Activated CD4-positive, alpha-beta memory T cell treated with anti-CD3 and anti-CD28 coated beads, Interleukin-2, amount 10 ng/mL, durations not matched to agents 7 days and 5 days (primary cell): ENCODE data around the gene SUCLA2. TPM values are rescaled to one million over a fixed set of nuclear protein-coding genes. Genes with fewer than 3 reads are reported as not detected.
"Not testable (repeated sequence)": the region's sequence is repeated elsewhere in the genome, so short reads cannot be mapped to it uniquely, and the experiment has no call there.

Source experiments
- CTCF ChIA-PET: fragments of 350-600 bp; sonication (Branson Sonifier 250); formaldehyde crosslinking; loops from one replicate; lab custom pipeline; 2021; ENCODE audit warnings: antibody characterized with exemption, inconsistent platforms; lab: Charles Lee
- POLR2A ChIA-PET: fragments of 350-600 bp; sonication (Branson Sonifier 250); formaldehyde crosslinking; loops from one replicate; lab custom pipeline; 2021; ENCODE audit warnings: antibody characterized with exemption; lab: Charles Lee
- DNase-seq: peaks from one replicate; pipeline ENCODE4 v3.0.0-alpha.2; 2020
- H3K27ac Mint-ChIP-seq: one replicate; pipeline ENCODE4 v1.8.0; 2021; ENCODE audit warnings: mild to moderate bottlenecking, mixed read lengths
- H3K27me3 Mint-ChIP-seq: one replicate; pipeline ENCODE4 v1.8.0; 2021; ENCODE audit warnings: mixed read lengths
- H3K36me3 Mint-ChIP-seq: one replicate; pipeline ENCODE4 v1.8.0; 2021; ENCODE audit warnings: low read depth, mixed read lengths
- H3K4me1 Mint-ChIP-seq: one replicate; pipeline ENCODE4 v1.8.0; 2021; ENCODE audit warnings: mixed read lengths
- H3K4me3 Mint-ChIP-seq: one replicate; pipeline ENCODE4 v1.8.0; 2021; ENCODE audit warnings: mild to moderate bottlenecking, mixed read lengths
- H3K9me3 Mint-ChIP-seq: one replicate; pipeline ENCODE4 v1.8.0; 2021; ENCODE audit warnings: mixed read lengths
- total RNA-seq, 2 experiments: library from RNA; stranded (reverse); gene quantifications; one replicate each; pipeline ENCODE4 v1.2.3, GENCODE V29; 2021

SUCLA2 gene
- total RNA-seq, 2 experiments from 2014 or later = 26.7 to 29.1 TPM

DNA sequence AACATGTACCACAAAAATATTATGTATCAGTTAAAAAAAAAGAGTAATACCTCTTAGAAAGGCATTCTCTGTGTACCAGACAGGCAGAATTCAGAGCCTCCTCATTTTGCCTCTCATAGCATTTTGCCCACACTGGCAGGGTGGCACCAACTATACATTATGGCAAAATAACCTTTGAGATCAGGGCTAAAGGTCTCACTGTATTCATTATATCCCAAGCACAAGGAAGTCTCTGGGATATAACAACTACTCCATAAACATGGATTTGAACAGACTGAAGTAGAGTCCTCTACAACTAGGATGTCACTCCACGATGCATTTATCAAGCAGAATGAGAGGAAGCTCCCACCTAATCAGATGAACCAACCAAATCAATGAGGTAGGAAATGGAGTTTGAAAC is 10.6 kb downstream of the SUCLA2 start:
- CTCF ChIA-PET = no interaction called here
- H3K4me1 Mint-ChIP-seq = no peaks in the 10 kb centered on the region
- POLR2A ChIA-PET = no interaction called here
- DNase-seq = no peak
- no peaks in the 10 kb centered on the region for H3K27me3 Mint-ChIP-seq
- no peak overlapping the region for H3K27ac Mint-ChIP-seq
- peaks cover 66% of the 10 kb centered on the region for H3K36me3 Mint-ChIP-seq
- H3K4me3 Mint-ChIP-seq = no peak overlapping the region
- no peaks in the 10 kb centered on the region for H3K9me3 Mint-ChIP-seq

DNA sequence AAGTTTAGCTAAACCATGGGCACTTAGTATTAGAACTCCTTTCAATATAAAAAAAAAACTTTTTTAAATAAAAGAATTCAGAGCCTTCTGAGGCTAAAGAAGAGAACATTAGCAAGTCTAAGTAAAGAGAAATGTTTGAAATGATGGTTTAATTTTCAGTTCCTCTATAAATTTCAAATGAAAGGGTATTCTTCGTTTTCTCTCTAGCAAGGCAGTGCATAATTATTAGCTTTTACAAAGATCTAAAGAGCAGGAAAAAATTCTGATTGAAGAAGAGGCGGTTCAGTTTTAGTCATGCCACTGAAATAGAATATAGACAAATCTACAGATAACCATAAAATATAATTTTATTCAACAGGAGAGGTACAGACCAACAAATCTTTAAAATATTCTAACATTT is 18.0 kb downstream of the SUCLA2 start:
- H3K4me3 Mint-ChIP-seq = no peak overlapping the region
- H3K36me3 Mint-ChIP-seq = peaks cover 62% of the 10 kb centered on the region
- H3K9me3 Mint-ChIP-seq = peaks cover 5% of the 10 kb centered on the region
- no peak for DNase-seq
- no peaks in the 10 kb centered on the region for H3K27me3 Mint-ChIP-seq
- CTCF ChIA-PET = no interaction called here
- POLR2A ChIA-PET = interaction anchor here (1.6 kb wide), 1 partner anchor 55 kb away, joined by 4 read pairs; no protein-coding TSS in a partner anchor
- no peaks in the 10 kb centered on the region for H3K4me1 Mint-ChIP-seq
- H3K27ac Mint-ChIP-seq = no peak overlapping the region

DNA sequence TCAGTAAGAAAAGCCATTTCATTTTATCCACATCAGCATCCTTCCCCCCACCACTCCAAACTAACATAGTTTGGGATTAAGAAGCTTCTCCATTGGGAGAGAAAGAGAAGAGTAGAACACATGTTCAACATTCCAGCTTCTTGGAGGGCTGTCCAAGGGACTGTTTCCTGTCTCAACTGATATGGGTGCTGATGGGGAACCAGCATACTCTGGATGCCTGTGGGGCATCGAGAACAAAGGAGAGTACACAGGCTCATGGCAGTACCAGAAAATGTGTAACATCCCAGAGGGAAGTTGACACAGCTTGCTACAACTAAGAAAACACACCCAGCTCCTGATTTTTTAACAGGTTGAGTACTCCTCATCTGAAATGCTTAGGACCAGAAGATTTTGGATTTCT is 24.7 kb downstream of the SUCLA2 start:
- DNase-seq = no peak
- ChIA-PET POLR2A (no interaction called here), CTCF (no interaction called here)
- no peaks in the 10 kb centered on the region for H3K27me3 Mint-ChIP-seq
- H3K4me1 Mint-ChIP-seq = no peaks in the 10 kb centered on the region
- H3K27ac Mint-ChIP-seq = no peak overlapping the region
- H3K9me3 Mint-ChIP-seq = peaks cover 18% of the 10 kb centered on the region
- peaks cover 77% of the 10 kb centered on the region for H3K36me3 Mint-ChIP-seq
- no peak overlapping the region for H3K4me3 Mint-ChIP-seq

DNA sequence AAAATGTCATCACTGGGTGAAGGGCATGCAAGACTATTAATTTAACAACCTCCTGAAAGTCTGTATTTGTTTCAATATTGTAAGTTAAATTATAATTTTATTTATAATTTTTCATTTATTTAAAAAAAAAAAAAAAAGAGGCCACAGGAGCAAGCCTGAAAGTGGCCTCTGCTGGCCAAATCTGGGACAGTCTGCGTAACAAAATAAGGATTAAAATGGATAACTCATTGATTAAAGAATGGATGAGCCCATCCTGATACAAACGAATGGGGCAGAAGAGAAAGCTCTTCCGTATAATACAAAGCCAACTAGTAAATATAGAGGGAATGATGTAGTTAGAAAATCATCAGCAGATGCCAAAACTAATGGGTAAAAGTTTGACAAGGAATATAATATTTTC is 36.2 kb downstream of the SUCLA2 start:
- no peak for DNase-seq
- POLR2A ChIA-PET = no interaction called here
- Mint-ChIP-seq H3K4me1 (no peaks in the 10 kb centered on the region), H3K36me3 (peaks cover 66% of the 10 kb centered on the region), H3K27ac (no peak overlapping the region), H3K27me3 (no peaks in the 10 kb centered on the region), H3K4me3 (no peak overlapping the region), H3K9me3 (peaks cover 13% of the 10 kb centered on the region)
- CTCF ChIA-PET = interaction anchor here (0.6 kb wide), 1 partner anchor 20 kb away, joined by 3 read pairs; no protein-coding TSS in a partner anchor

DNA sequence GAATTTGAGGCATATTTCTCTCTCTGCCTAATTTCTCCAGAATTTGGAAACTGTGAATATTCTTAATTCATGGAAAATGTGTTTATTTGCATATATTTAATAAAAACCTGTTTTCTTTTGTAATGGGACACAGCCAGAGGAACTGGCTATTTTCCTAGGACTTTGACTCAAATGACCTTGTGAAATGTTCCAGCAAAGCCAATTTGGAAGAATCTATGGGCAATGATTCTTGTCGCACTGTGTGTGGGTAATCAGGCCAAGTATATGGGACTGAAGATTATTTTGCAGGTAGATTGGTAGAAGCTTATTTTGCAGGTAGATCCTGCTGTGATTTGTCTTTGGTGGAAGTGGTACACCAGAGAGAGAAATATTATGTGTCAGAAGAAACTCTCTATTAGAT is 38.8 kb downstream of the SUCLA2 start:
- H3K9me3 Mint-ChIP-seq = peaks cover 29% of the 10 kb centered on the region
- no peak overlapping the region for H3K27ac Mint-ChIP-seq

DNA sequence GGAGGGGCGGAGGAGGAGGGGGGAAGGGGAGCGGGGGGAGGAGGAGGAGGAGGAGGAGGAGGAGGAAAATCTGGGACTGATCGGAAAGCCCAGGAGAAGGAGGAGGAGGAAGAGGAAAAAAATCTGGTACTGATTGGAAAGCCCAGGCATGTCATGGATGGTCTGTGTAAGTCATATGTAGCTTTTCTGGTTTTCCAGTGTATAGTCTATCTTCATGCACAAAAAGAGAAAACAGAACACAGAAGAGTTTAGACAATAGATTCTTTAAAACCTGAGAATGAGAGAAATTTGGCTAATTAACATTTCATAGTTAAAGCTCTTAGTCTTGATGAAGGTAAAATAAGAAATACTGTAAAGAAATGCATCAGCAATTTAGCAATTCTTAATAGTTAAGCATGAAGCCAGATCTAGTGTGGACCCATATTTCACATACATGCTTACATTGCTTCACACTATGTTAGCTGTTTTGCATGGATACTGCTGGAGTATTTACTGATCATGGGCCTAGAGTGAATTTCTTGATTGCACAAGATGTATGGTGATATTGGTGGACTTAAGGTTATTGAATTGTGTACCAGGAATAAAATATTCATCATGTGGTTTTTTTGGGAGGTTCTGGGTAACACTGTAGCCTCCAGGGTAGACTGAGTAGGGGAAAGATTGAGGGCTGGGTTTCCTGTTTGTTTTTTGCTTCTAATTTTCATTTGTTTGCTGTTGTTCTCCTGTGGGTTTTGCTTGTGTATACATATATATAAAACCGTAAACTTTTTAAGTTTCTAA is 41.4 kb downstream of the SUCLA2 start:
- no peak overlapping the region for H3K4me3 Mint-ChIP-seq
- H3K4me1 Mint-ChIP-seq = no peaks in the 10 kb centered on the region
- no peaks in the 10 kb centered on the region for H3K27me3 Mint-ChIP-seq
- peaks cover 46% of the 10 kb centered on the region for H3K9me3 Mint-ChIP-seq
- H3K27ac Mint-ChIP-seq = no peak overlapping the region
- no peak for DNase-seq
- CTCF ChIA-PET = no interaction called here
- POLR2A ChIA-PET = no interaction called here
- peaks cover 85% of the 10 kb centered on the region for H3K36me3 Mint-ChIP-seq

More for the DNA sequence above, 38.8 kb downstream of the SUCLA2 start:
- H3K27me3 Mint-ChIP-seq = no peaks in the 10 kb centered on the region
- no peak for DNase-seq
- H3K36me3 Mint-ChIP-seq = peaks cover 77% of the 10 kb centered on the region
- no peak overlapping the region for H3K4me3 Mint-ChIP-seq
- ChIA-PET CTCF (no interaction called here), POLR2A (no interaction called here)
- H3K4me1 Mint-ChIP-seq = no peaks in the 10 kb centered on the region

DNA sequence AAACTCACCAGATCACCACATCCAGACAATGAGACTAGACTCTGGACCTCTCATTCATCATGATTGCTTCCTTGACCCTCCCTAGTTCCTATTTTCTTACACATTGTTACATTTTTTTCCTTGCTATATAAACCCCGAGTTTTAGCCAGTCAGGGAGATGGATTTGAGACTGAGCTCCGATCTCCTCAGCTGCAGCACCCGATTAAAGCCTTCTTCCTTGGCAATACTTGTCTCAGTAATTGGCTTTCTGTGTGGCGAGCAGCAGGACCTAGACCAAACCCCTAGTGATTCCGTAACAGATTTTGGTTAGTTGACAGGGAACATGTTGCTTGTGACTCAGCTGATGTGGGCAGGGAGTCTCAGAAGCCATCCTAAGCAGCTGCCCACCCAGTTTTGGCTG is 44.0 kb downstream of the SUCLA2 start:
- Mint-ChIP-seq H3K4me1 (no peaks in the 10 kb centered on the region), H3K9me3 (peaks cover 43% of the 10 kb centered on the region), H3K27ac (no peak overlapping the region), H3K27me3 (no peaks in the 10 kb centered on the region), H3K4me3 (no peak overlapping the region), H3K36me3 (peaks cover 79% of the 10 kb centered on the region)
- no peak for DNase-seq
- ChIA-PET CTCF (no interaction called here), POLR2A (no interaction called here)

DNA sequence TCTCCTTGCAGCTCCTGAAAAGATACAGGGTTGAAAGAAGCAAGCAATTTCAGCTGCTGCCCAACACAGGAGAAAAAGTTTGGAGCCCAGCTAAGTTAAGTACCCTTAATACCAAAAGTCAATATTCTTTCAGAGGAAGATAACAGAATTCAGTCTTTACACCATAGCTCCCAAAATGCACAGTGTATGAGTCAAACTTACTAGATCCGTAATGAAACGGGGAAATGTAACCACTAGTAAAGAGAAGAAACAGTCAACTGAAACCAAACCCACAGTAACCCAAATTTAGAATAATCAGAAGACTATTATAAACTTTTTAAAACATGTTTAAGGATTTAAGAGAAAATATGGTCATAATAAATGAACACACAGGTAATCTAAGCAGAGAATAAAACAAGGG is 45.2 kb downstream of the SUCLA2 start:
- CTCF ChIA-PET = no interaction called here
- DNase-seq = no peak
- H3K4me1 Mint-ChIP-seq = no peaks in the 10 kb centered on the region
- POLR2A ChIA-PET = no interaction called here
- H3K9me3 Mint-ChIP-seq = peaks cover 40% of the 10 kb centered on the region
- H3K36me3 Mint-ChIP-seq = peaks cover 85% of the 10 kb centered on the region
- H3K4me3 Mint-ChIP-seq = no peak overlapping the region
- no peaks in the 10 kb centered on the region for H3K27me3 Mint-ChIP-seq
- no peak overlapping the region for H3K27ac Mint-ChIP-seq

DNA sequence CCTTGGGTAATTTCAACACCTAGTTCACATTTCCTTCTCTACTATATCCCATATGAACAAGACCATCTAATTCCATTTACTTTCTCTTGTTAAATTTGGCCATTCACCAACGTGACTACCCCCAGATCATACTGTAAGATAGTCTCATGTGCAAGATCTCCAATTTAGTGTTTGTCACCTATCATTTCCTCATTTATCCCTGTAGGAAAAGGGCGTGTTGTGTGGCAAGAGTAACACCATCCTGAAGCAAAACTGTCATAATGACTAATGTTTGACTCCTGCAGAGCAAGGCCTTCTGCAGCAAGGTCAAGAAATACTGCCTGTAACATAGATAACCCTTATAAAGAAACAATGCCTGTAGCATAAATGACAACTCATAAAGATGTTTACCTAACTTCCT is 51.3 kb downstream of the SUCLA2 start:
- POLR2A ChIA-PET = no interaction called here
- H3K9me3 Mint-ChIP-seq = no peaks in the 10 kb centered on the region
- no peak overlapping the region for H3K4me3 Mint-ChIP-seq
- no peak overlapping the region for H3K27ac Mint-ChIP-seq
- no peak for DNase-seq
- H3K4me1 Mint-ChIP-seq = no peaks in the 10 kb centered on the region
- CTCF ChIA-PET = no interaction called here
- H3K27me3 Mint-ChIP-seq = no peaks in the 10 kb centered on the region
- H3K36me3 Mint-ChIP-seq = peaks cover 54% of the 10 kb centered on the region

DNA sequence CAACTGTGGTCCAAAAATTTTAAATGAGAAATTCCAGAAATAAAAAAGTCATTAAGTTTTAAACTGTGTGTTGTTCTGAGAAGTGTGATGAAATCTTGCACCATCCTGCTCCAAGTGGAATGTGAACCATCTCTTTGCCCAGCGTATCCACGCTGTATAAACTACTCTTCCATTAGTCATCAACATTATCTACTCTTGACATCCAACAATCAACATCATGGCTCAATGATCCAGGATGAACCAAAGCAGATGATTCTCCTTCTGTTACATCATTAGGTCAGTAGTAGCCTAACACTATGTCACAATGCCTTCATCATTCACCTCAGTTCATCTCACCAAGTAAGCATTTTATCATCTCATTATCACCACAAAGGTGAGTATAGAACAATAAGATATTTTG is 55.3 kb downstream of the SUCLA2 start:
- no peaks in the 10 kb centered on the region for H3K9me3 Mint-ChIP-seq
- no peak for DNase-seq
- H3K4me1 Mint-ChIP-seq = no peaks in the 10 kb centered on the region
- no peak overlapping the region for H3K4me3 Mint-ChIP-seq
- H3K27ac Mint-ChIP-seq = no peak overlapping the region
- peaks cover 45% of the 10 kb centered on the region for H3K36me3 Mint-ChIP-seq
- CTCF ChIA-PET = no interaction called here
- H3K27me3 Mint-ChIP-seq = no peaks in the 10 kb centered on the region
- POLR2A ChIA-PET = no interaction called here

DNA sequence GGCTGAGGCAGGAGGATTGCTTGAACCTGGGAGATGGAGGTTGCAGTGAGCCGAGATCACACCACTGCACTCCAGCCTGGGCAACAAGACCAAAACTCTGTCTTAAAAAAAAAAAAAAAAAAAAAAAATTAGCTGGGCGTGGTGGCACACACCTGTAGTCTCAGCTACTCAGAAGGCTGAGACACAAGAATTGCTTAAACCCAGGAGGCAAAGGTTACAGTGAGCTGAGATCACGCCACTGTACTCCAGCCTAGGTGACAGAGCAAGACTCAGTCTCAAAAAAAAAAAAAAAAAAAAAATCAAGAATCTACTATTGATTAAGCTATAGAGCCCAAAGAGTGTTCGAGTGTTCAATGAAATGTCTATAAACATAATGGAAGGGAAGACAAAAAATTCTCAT is 55.9 kb downstream of the SUCLA2 start:
- DNase-seq, H3K27me3 Mint-ChIP-seq, H3K9me3 Mint-ChIP-seq, H3K4me3 Mint-ChIP-seq, H3K4me1 Mint-ChIP-seq, H3K27ac Mint-ChIP-seq, POLR2A ChIA-PET: not testable (repeated sequence)
- H3K36me3 Mint-ChIP-seq = peaks cover 45% of the 10 kb centered on the region
- CTCF ChIA-PET = interaction anchor here (0.6 kb wide), 1 partner anchor 19 kb away, joined by 3 read pairs; no protein-coding TSS in a partner anchor

DNA sequence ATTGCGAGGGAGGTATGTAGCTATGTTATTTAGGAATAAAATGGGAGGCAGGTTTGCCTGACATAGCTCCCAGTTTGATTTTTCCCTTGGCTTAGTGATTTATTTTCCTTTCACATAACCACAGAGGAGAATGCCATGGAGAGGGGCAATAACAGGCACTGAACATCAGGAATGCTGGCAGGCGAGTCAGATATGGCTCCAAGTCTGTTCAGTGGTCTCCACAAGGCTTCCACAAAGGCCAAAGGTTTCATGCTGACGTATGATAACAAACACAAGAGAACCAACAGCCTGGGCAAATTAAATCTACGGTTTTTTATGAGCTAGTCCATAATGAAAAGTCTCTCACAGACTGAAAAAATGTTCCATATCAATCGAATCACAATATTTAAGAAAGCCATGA is 66.7 kb downstream of the SUCLA2 start:
- no peak overlapping the region for H3K27ac Mint-ChIP-seq
- peaks cover 19% of the 10 kb centered on the region for H3K36me3 Mint-ChIP-seq
- no peaks in the 10 kb centered on the region for H3K27me3 Mint-ChIP-seq
- no peak overlapping the region for H3K4me3 Mint-ChIP-seq
- ChIA-PET CTCF (no interaction called here), POLR2A (no interaction called here)
- H3K4me1 Mint-ChIP-seq = no peaks in the 10 kb centered on the region
- no peaks in the 10 kb centered on the region for H3K9me3 Mint-ChIP-seq
- no peak for DNase-seq

DNA sequence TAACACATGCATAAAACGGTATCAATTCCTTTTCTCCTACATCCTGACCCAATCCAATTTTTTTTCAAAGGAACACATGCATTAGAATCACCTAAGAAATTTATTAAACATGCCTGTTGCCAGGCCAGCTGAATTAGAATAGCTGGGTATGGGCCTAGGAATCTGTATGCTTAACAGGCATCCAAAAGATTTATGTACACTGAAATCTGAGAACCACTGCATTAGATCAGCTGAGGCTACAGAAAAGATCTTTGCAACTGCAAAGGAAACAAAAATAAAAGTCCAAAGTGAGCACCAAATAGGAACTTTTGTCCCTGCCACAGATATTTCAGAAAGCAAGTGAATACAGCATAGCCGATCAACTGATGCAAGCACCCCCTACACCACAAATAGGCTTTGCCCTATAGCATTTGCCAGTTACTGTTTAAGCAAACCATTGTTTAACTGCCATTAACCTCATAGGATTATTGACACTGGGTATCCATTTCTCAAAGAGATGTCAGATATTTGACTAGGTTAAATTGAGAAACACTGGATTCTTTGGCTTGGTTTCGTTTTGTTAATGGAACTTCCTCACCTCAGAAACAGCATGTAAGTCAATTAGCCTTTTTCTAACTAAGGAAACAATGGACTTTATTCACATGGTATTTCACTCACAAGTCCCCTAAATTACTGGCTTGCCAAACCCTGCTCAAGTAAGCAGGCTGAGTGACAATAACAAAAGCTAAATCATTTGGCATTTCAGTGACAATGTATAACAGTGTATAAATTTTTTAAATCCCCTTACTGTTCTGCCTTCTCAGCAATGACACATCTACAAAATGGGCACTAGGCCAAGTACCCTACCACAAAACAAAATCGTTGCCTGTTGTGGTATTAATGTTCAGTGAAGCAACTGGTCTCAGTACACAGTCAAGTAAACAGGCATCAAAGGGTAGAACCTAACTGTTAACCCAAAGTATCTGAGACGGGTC is 67.8 kb downstream of the SUCLA2 start:
- H3K4me3 Mint-ChIP-seq = no peak overlapping the region
- H3K27me3 Mint-ChIP-seq = no peaks in the 10 kb centered on the region

More for the DNA sequence above, 67.8 kb downstream of the SUCLA2 start:
- CTCF ChIA-PET = no interaction called here
- Mint-ChIP-seq H3K27ac (no peak overlapping the region), H3K36me3 (peaks cover 10% of the 10 kb centered on the region), H3K9me3 (no peaks in the 10 kb centered on the region), H3K4me1 (no peaks in the 10 kb centered on the region)
- POLR2A ChIA-PET = no interaction called here
- no peak for DNase-seq
